Erythroblast (primary cell): ENCODE results near the gene PGC.

Experiments used
- DNase-seq, 2 experiments: peaks; one replicate each; lab custom pipeline; 2025; lab: John Stamatoyannopoulos, UW
- GATA1 ChIP-seq: IDR thresholded peaks from 2 replicates; pipeline ENCODE4 v1.6.1; 2011; ENCODE audit warnings: low read depth, mild to moderate bottlenecking, control low read depth, low read length, moderate library complexity
- POLR2A ChIP-seq: IDR thresholded peaks from 2 replicates; pipeline ENCODE4 v1.6.1; 2011; ENCODE audit warnings: mild to moderate bottlenecking, low read length

Gene PGC

DNA sequence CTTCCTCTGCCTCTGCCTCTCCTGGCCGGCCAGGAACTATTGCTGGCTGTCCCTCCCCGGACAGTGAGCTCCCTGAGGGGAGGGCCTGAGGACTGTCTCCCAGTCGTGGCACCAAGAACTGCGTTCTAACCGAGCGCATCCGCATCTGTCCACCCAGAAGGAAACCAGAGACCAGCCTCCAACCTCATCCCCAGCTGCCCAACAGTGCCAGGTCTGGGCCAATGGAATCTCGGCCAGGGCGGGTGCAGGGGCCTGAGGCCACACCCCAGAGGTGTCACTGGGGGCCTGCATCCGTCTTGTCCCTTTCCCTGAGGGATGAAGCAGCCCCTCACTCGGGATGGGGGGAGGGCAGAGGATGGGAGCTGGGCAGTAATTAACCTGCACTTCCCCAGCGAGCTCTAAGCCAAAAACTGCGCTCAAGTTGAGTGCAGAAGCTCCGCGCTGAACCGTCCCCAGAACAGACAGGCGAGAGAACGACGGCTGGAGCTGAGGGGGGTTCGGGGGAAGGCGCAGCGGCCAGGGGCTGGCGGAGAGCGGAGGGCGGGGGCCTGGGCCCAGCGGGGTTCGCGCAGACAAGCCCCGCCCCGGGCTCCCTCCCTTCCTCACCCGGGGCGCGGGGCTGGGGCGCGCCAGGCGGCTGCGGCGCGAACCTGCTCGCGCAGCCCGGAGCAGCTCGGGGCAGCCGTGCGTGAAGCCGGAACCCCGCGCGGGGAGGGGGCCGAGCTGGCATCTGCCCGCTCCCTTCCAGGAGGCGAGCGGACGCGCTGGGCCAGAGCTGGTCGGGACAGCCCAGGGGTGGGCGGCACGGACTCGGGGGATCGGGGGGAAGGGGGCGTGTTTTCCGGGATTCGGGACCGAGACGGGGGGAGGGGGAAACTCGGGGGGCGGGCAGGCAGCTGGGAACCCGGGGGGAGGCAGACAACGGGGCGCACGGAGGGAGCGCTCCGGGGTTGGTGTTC is 13.2 kb downstream of the PGC start:
- DNase-seq, result peak; percentile 44 to 56
- TF ChIP-seq GATA1, result no peak

DNA sequence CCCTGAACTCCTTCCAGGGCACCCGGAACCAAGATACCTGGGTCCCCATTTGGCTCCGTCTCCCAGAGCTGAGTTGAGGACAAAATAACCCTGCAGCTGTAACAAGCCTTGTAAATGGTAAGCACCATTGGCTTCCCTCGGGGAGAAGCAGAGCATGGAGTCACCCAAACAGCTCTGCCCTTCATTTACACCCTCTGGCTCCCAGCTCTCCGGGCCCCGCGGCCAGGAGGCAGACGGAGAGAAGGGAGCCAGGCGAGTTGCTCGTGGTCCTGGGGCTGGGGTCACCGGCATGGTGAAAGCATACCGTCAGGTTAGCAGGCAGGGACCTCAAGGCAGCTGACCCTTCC is 13.9 kb downstream of the PGC start:
- no peak for DNase-seq
- TF ChIP-seq GATA1 (no peak), POLR2A (no peak)

DNA sequence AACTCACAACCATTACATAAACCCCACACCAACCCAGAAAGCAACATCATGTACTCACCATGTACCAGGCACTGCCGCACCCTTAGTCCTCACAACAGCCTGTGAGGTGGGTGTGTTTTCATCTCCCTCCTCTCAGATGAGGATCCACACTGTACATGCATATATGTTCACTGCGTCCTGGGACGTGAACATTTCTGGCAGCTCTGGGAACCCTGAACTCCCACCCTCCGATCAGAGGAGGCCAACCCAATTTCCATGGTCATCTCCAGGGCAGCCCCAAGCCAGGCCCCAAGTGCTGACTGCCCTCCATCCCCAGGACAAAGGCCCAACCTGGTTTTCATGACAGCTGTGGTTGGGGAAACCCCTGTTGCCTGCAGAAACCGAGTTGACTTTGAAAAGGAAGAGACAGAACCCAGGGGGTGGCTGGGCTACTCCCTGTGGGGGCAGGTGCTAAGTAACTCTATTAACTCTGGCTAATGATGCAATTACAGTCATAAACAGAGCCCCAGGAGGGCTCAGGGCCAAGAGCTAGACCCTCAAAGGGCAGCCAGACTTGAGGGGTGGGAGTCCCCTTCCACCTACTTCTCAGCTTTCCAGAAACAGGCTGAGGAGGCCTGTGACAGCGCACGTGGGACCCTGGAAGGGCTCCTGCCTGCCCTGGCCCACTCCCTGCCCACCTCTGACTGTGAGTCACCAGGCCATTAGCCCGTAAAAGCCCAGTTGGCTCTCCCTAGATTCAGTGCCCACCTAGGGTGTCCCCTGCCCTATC is 14.4 kb downstream of the PGC start:
- DNase-seq, result no peak
- no peak for TF ChIP-seq POLR2A
- TF ChIP-seq GATA1, result no peak

- no peak for TF ChIP-seq POLR2A
- TF ChIP-seq GATA1, result no peak
- DNase-seq, result no peak
Measured at GRCh38 chr6:41732149-41732548, 15.0 kb downstream of the PGC start.

GRCh38 chr6:41731561-41732086 is 15.6 kb downstream of the PGC start:
- TF ChIP-seq POLR2A, result no peak
- TF ChIP-seq GATA1, result no peak
- DNase-seq, result no peak

GRCh38 chr6:41730531-41731436 is 16.4 kb downstream of the PGC start:
- TF ChIP-seq POLR2A (no peak), GATA1 (no peak)
- no peak for DNase-seq

DNA sequence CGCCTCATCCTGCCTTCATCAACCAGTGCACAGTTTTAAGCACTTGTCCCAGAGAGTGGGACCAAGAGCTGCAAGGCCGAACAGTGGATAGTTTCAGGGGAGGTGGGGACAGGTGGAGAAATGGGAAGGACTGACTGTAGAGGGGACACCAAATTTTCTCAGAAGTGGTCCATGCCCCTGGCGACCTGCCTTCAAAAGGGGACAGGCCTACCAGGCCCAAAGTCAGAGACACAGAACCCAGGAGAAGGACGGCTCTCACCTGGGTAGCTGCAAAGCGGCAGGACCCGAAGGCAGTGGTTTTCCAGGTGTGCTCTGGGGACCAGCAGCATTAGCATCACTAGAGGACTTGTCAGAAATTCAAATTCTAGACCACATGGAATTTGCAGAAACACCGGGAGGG is 17.6 kb downstream of the PGC start:
- no peak for TF ChIP-seq POLR2A
- TF ChIP-seq GATA1, result no peak

DNA sequence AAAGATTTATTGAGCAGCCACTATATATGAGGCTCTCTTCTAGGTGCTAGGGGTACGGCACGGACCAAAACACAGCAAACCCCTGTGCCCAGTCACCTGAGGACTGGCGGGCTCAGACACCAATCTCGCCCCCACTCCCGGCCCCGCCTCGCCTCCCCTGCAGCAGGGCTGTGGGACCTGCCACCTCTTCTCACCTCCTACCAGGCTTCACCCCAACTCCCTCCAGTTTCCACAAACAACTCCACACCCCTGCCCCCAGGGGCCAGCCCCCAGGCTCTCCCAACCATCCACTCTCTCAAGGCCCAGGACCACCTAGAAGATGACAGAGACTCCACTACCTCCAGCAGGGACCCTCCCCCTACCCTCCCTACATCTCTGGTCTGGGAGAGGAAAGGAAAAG is 18.2 kb downstream of the PGC start:
- no peak for DNase-seq
- TF ChIP-seq POLR2A, result no peak
- TF ChIP-seq GATA1, result no peak

More for the DNA sequence above, 17.6 kb downstream of the PGC start:
- no peak for DNase-seq

DNA sequence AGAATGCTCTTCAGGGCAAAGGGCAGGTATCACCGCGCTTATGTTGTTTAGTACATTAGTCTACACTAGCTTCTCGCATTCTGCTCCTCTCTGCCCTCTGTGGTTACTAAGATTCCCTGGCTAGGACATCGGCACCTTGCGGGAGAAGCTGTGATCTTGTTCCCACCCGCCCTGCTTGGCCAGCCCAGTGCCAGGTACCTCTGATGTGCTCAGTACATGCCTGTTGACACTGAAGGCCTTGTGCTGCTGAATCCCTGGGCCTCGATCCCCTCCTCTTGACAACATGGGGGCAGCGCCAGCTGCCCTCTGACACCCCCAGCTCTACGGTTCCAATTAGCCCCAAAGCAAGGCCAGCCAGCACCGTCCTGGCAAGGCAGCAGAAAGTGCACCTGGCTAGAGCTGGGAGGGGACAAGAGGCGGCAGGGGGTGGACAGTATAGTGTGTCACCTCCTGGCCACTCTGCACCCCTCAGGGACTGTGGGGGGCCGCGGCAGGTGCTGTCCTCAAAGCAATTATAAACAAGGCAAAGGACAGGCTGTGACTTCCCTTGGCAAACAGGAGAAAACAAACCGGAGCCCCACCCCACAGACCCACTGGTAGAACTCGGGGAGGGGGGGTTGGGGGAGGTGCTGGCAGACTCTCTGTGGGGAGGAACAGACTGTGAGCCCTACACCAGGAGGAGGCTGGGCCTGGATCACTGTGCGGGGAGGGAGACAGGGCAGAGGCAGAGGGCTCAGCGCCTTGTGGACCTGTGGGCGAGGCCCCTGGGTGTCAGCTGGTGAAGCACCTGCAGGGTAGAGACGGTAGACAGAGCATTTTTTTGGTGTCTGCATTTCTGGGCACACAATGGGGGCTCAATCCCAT is 18.9 kb downstream of the PGC start:
- DNase-seq, result no peak
- TF ChIP-seq POLR2A (no peak), GATA1 (no peak)

- no peak for DNase-seq
Measured at GRCh38 chr6:41727705-41728072, 19.5 kb downstream of the PGC start.

GRCh38 chr6:41726876-41727275 is 20.3 kb downstream of the PGC start:
- no peak for DNase-seq
- TF ChIP-seq POLR2A (no peak), GATA1 (no peak)

More at GRCh38 chr6:41727705-41728072, 19.5 kb downstream of the PGC start:
- TF ChIP-seq POLR2A (no peak), GATA1 (no peak)
